ENCODE results near the gene NUDT3. TPM values are rescaled to one million over a fixed set of nuclear protein-coding genes. Genes with fewer than 3 reads are reported as not detected.

NUDT3 gene
- total and polyA plus RNA-seq, 9 of the 15 experiments (the other 6 are each of a cell fraction or from before 2014, with no cell fraction given), result 5.4 to 81.2 (median 56.4) TPM

DNA sequence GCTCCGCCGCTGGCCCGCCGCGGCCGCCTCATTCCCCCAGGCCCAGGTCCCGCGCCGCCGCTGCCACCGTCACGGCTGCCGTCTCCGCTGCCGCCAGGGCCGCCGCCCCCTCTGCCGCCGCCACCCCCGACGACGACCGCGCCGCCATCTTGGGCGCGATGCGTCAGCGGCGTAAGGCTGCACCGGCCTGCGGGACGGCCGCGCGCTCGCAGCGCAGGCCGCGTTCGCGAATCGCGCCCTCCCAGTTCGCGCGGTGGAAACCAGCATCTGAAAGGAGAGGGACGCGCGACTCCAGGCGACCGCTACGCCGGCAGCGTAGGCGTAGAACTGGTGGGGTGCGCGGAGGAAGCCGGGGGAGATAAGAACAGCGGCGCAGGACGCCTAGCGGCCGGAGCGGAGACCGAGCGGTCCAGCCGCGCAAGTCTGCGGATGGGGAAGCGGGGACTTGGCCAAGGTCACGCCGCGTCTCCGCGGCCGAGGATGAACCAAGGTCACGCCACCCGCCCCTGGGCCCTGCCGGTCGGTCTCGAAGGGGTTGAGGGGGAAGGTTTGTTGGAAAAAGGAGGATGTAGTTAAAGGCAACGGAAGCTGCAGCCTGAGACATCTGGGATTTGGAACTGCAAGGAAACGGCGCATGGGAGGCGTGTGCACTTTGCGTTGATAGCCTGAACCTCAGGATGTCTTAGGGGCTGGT lies at the start of gene NUDT3 (continued):
- TF ChIP-seq, protein P1, sequence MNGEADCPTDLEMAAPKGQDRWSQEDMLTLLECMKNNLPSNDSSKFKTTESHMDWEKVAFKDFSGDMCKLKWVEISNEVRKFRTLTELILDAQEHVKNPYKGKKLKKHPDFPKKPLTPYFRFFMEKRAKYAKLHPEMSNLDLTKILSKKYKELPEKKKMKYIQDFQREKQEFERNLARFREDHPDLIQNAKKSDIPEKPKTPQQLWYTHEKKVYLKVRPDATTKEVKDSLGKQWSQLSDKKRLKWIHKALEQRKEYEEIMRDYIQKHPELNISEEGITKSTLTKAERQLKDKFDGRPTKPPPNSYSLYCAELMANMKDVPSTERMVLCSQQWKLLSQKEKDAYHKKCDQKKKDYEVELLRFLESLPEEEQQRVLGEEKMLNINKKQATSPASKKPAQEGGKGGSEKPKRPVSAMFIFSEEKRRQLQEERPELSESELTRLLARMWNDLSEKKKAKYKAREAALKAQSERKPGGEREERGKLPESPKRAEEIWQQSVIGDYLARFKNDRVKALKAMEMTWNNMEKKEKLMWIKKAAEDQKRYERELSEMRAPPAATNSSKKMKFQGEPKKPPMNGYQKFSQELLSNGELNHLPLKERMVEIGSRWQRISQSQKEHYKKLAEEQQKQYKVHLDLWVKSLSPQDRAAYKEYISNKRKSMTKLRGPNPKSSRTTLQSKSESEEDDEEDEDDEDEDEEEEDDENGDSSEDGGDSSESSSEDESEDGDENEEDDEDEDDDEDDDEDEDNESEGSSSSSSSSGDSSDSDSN (IDR thresholded peaks at IDR 0.05; ENCODE audit: borderline replicate concordance in 1 of 2, low read depth in 2 of 2, low read length in 2 of 2), result peak; percentile 81 to 94; a peak in 2 of 4 replicates
- TF ChIP-seq GABPB1 (CRISPR knock-in tag; IDR thresholded peaks at IDR 0.05) (peak; percentile 80), PPARD (CRISPR knock-in tag; IDR thresholded peaks at IDR 0.05) (no peak), MTA1 (IDR thresholded peaks at IDR 0.05; ENCODE audit: borderline replicate concordance) (peak; percentile 89), TFAM (CRISPR knock-in tag; conservative IDR thresholded peaks at IDR 0.05) (no peak), TSHZ1 (CRISPR knock-in tag; IDR thresholded peaks at IDR 0.05) (no peak), CXXC5 (CRISPR knock-in tag; IDR thresholded peaks at IDR 0.05) (peak; percentile 99), MITF (IDR thresholded peaks at IDR 0.05) (peak; percentile 63; the same call in 1 of the 2 replicates), CHD4 (IDR thresholded peaks at IDR 0.05; ENCODE audit: insufficient read depth, insufficient replicate concordance, low read depth, low read length, poor library complexity, severe bottlenecking) (no peak), NR2F6 (CRISPR knock-in tag; IDR thresholded peaks at IDR 0.05) (no peak), ZBTB8A (IDR thresholded peaks at IDR 0.05; ENCODE audit: partially characterized antibody) (no peak), BRD4 (IDR thresholded peaks at IDR 0.05) (no peak), TBP (optimal IDR thresholded peaks at IDR 0.05; ENCODE audit: low read depth, low read length) (peak; percentile 77), ZNF589 (CRISPR knock-in tag; IDR thresholded peaks at IDR 0.05; ENCODE audit: low read depth) (no peak), MEF2A (IDR thresholded peaks at IDR 0.05; ENCODE audit: control insufficient read depth, low read depth, low read length) (no peak)
- TF ChIP-seq, protein P2, sequence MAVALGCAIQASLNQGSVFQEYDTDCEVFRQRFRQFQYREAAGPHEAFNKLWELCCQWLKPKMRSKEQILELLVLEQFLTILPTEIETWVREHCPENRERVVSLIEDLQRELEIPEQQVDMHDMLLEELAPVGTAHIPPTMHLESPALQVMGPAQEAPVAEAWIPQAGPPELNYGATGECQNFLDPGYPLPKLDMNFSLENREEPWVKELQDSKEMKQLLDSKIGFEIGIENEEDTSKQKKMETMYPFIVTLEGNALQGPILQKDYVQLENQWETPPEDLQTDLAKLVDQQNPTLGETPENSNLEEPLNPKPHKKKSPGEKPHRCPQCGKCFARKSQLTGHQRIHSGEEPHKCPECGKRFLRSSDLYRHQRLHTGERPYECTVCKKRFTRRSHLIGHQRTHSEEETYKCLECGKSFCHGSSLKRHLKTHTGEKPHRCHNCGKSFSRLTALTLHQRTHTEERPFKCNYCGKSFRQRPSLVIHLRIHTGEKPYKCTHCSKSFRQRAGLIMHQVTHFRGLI (CRISPR knock-in tag; IDR thresholded peaks at IDR 0.05), result no peak
- TF ChIP-seq, protein P3, sequence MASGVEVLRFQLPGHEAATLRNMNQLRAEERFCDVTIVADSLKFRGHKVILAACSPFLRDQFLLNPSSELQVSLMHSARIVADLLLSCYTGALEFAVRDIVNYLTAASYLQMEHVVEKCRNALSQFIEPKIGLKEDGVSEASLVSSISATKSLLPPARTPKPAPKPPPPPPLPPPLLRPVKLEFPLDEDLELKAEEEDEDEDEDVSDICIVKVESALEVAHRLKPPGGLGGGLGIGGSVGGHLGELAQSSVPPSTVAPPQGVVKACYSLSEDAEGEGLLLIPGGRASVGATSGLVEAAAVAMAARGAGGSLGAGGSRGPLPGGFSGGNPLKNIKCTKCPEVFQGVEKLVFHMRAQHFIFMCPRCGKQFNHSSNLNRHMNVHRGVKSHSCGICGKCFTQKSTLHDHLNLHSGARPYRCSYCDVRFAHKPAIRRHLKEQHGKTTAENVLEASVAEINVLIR (CRISPR knock-in tag; IDR thresholded peaks at IDR 0.05), result no peak
